ENCODE results near the gene METAP2. TPM values are rescaled to one million over a fixed set of nuclear protein-coding genes. Genes with fewer than 3 reads are reported as not detected.
"Not testable (repeated sequence)": the region's sequence is repeated elsewhere in the genome, so short reads cannot be mapped to it uniquely, and the experiment has no call there.

The METAP2 gene
- 53.0 and 66.3 TPM in 2 replicates for total RNA-seq

DNA sequence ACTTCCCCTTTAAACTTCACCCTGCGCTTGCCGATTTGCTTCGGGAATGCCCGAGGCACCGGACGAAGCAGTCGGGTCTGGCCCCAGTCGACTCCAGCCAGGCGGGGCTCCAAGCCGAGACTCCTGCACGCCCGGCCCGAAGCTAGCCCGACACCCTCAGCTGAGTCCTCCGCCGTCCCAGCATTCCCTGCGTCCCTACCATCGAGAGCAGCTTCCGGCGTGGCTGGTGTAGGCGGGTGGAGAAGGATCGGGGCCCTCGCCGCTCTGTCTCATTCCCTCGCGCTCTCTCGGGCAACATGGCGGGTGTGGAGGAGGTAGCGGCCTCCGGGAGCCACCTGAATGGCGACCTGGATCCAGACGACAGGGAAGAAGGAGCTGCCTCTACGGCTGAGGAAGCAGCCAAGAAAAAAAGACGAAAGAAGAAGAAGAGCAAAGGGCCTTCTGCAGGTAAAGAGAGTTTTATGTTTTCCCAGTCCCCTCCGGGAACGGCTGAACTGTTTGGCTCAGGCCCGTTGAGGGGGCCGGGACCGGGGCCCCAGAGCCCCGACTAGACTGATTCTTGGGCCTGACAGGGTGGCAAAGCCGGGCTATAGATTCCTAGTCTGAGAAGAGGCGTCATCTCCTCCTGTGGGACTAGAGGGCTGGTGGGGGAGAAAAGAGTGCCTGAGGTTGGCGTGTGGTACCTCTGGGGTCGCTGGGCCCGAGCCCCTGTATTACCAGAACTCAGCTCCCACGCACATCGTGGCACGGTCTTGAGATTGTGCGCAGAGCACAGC is at the start of gene METAP2:
Gene METAP2 (plus strand): TSS at position 269 of the 776 bp plus-strand sequence. CDS start 28 bp downstream, at position 297.
- peak; percentile 73 for DNase-seq (ENCODE audit: extremely low read depth, low read depth, low spot score)

DNA sequence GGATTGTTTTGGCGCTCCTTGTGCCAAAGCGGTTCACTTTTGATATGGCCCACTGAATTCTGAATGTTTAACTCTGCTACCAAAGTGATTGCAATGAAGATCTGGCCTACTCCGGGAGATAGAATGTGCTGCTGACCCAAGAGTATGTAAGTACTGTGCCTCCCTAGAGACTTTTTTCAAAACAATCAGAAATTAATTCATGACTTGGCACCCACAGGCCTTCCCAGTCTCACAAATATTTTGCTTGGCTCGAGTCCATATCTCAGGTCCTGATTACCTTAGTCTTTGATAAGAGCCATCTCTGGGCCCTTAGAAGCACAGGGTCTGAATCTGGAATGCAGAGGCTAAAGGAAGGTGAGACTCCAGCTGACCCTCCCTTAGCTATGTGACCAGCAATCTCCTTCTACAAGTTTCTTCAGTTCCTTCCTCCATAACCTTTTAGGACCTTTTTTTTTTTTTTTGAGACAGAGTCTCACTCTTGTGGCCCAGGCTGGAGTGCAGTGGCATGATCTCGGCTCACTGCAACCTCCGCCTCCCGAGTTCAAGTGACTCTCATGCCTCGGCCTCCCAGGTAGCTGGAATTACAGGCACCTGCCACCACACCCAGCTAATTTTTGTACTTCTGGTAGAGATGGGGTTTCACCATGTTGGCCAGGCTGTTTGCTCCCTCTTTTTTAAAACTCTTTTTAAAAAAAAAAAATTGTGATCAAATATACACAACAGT is 49.5 kb upstream of the METAP2 start:
- peak; percentile 22 for DNase-seq (ENCODE audit: extremely low read depth, low read depth, low spot score)

GRCh38 chr12:95429172-95429510 is 44.8 kb upstream of the METAP2 start:
- DNase-seq (ENCODE audit: extremely low read depth, low read depth, low spot score) = no peak

DNA sequence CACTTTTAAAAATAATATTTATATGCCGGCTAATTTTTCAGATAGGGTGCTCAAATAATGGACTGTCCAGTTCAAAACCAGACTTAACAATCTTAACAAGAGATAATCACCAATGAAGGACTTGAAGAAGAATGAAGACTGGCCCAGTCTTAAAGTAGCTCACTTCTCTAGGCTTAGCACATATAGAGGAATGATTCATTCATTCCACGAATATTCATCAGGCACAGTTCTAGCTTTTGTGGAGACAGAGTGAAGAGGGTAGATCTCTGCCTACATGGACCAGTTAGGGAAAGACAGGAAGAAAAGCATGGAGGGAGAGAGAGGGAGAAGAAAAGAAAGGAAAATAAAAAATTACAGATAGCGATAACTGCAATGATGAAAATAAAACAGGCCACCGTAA is 42.8 kb upstream of the METAP2 start:
- no peak for DNase-seq (ENCODE audit: extremely low read depth, low read depth, low spot score)

GRCh38 chr12:95435355-95435754 is 38.6 kb upstream of the METAP2 start:
- DNase-seq (ENCODE audit: extremely low read depth, low read depth, low spot score) = no peak

DNA sequence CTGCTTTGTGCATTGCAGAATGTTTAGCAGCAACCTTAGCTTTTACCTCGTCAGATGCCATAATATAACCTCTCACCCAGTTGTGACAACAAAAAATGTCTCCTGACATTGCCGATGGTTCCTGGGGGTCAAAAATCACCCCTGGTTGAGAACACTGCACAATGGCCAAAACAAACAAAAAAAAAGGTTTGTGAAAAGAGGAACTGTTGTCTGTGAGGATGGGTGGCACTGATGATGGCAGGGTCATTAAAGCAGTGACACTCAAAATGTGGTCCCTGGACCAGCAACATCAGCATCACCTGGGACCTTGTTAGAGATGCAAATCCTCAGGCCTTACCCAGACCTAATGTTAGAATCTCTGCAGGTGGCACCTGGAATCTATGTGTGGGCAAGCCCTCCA is 36.4 kb upstream of the METAP2 start:
- no peak for DNase-seq (ENCODE audit: extremely low read depth, low read depth, low spot score)

GRCh38 chr12:95439461-95440230 is 34.3 kb upstream of the METAP2 start:
- DNase-seq (ENCODE audit: extremely low read depth, low read depth, low spot score) = no peak

- no peak for DNase-seq (ENCODE audit: extremely low read depth, low read depth, low spot score)
Observed at GRCh38 chr12:95440401-95440800, 33.6 kb upstream of the METAP2 start.

DNA sequence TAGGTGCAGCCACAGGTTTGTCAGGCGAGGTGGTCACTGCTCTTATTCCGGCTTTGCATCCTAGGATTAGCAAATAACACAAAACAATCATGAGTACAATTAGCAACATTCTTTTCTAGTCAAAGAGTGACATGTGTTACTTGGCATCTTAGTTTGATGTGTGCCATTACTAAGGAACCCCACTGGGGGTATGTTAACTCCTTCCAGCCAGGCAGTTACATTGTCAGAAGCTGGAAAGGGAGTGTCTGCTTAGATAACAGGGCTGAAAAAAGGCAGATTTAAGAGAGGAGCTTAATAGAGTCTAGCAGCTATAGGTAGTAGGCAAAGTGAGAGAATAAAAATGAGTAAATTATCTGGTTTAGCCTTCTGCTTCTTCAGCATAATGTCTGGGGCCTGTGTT is 30.5 kb upstream of the METAP2 start:
- no peak for DNase-seq (ENCODE audit: extremely low read depth, low read depth, low spot score)

DNA sequence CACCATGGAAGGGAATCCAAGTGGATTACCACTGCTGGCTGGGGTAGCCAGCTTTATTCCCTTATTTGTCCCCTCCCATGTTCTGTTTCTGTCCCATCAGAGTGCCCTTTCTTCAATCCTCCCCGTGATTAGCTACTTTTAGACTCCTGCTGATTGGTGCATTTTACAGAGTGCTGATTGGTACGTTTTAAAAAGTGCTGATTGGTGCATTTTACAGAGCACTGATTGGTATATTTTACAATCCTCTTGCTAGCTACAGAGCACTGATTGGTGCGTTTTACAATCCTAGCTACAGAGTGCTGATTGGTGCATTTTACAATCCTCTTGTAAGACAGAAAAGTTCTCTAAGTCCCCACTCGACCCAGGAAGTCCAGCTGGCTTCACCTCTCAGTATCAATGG is 28.9 kb upstream of the METAP2 start:
- not testable (repeated sequence) for DNase-seq (ENCODE audit: extremely low read depth, low read depth, low spot score)

- DNase-seq (ENCODE audit: extremely low read depth, low read depth, low spot score) = no peak
Observed at GRCh38 chr12:95445884-95446505, 28.0 kb upstream of the METAP2 start.

GRCh38 chr12:95446506-95446900 is 27.4 kb upstream of the METAP2 start:
- DNase-seq (ENCODE audit: extremely low read depth, low read depth, low spot score) = no peak

DNA sequence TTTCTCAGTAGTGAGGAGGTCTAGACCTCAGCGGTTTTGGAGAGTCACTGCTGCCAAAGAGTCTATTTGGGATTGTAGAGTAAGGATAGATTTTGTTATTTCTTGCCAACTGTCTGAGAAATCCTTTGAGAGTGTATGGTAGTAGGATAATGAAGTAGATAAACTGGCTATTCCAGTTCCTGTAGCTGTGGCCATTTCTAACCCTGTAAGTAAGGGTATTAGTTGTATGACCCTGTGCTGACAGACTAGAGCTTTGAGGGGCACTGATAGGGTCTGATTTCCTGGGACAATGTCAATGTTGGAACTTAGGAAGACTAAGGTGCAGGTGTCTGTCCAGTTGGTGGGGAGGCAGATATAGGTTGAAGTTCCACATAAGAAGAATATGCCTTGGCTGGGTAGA is 24.3 kb upstream of the METAP2 start:
- DNase-seq (ENCODE audit: extremely low read depth, low read depth, low spot score) = not testable (repeated sequence)

DNA sequence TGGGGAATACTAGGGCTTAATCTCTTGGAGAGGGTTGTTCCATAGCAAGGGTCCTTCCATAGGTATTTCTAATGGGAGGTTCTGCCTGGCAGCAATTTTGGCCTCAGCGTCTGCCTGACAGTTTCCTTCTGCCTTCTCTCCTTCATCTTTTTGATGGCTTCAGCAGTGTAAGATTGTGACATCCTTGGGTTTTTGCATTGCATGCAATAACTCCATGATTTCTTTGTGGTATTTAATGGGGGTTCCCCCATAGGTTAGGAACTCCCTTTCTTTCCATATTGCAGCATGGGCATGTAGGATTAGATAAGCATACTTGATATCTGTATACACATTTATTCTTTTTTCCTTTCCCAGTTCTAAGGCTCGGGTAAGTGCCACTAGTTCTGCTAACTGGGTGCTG is 21.5 kb upstream of the METAP2 start:
- DNase-seq (ENCODE audit: extremely low read depth, low read depth, low spot score) = not testable (repeated sequence)

DNA sequence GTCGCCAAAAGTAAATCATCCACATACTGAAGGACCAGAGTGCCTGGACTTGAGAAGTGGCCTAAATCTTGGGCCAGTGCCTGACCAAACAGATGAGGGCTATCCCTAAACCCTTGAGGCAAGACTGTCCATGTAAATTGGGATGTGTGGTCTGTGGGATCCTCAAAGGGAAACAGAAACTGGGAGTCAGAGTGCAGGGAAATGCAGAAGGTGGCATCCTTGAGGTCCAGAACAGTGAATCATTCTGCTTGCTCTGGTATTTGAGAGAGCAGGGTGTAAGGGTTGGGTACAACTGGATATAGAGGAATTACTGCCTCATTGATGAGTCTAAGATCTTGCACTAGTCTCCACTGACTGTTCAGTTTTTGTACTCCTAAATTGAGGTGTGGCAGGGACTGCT is 20.1 kb upstream of the METAP2 start:
- DNase-seq (ENCODE audit: extremely low read depth, low read depth, low spot score) = not testable (repeated sequence)

- not testable (repeated sequence) for DNase-seq (ENCODE audit: extremely low read depth, low read depth, low spot score)
Observed at GRCh38 chr12:95454780-95455215, 19.2 kb upstream of the METAP2 start.

DNA sequence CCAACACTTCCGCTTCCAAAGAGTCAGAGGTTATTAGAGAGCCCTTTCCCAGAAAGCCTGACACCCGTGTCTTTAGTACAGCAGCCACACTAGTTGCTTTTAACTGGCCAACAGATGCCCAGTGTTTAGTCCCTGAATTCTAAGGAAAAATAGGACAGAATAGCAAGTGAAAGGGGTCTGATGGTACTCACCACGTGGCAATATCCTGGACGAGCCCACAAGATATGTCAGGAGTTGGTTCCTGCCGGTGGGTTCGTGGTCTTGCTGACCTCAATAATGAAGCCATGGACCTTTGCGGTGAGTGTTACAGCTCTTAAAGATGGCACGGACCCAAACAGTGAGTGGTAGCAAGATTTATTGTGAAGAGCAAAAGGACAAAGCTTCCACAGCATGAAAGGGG is 16.3 kb upstream of the METAP2 start:
- DNase-seq (ENCODE audit: extremely low read depth, low read depth, low spot score) = not testable (repeated sequence)

- no peak for DNase-seq (ENCODE audit: extremely low read depth, low read depth, low spot score)
Observed at GRCh38 chr12:95458761-95459160, 15.2 kb upstream of the METAP2 start.

DNA sequence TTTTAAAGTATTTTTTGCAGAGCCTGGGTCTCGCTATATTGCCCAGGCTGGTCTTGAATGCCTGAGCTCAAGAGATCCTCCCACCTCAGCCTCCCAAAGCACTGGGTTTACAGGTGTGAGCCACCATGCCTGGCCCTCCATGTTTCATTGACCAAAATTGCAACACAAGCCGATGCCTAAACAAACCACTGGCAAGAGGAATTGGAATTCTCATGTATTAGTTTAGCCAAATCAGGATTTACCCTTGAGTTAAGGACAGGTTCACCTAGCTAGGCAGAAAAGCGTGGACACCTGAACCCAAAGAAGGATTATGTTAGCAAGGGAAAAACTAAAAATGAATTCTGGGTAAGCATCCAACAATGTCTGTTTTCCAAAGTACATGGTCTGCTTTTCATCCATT is 14.6 kb upstream of the METAP2 start:
- no peak for DNase-seq (ENCODE audit: extremely low read depth, low read depth, low spot score)

DNA sequence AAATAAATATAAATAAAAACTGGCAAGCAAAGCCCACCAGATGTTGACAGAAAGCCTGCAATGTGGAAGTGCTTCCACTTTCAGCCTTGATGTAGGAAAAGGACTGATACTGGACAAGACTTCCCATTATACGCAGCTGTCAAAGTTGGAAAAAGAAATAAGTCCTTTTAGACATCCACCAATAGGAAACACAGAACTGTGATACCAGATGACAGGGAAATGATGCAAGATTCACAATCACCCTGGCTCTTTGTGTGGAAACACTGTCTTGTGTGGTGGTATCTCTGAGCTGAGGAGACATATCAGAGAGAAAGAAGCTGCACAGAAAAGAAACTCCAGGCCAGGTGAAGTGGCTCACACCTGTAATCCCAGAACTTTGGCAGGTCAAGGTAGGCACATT is 13.8 kb upstream of the METAP2 start:
- DNase-seq (ENCODE audit: extremely low read depth, low read depth, low spot score) = no peak

DNA sequence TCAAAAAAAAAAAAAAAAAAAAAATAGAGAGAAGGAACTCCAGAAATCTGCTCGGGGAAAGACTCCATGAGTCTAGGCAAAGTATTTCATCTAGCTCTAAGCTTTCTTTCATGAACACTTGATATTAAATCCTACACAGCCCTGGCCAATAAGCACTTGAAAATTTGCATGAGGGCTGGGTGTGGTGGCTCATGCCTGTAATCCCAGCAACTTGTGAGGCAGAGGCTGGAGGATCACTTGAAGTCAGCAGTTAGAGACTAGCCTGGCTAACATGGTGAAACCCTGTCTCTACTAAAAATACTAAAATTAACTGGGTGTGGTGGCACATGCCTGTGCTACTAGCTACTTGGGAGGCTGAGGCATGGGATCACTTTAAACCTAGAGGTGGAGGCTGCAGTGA is 13.1 kb upstream of the METAP2 start:
- no peak for DNase-seq (ENCODE audit: extremely low read depth, low read depth, low spot score)
